GM12872 (cell line): ENCODE measurements around the gene TOR1AIP2.

Experiments used
- TF ChIP-seq, protein P1 (sequence below): IDR thresholded peaks from 3 replicates; pipeline ENCODE4 v1.5.1; 2011; ENCODE audit warnings: low read depth, mild to moderate bottlenecking, low read length, moderate library complexity; ENCODE audit not compliant: insufficient read depth

Gene TOR1AIP2

DNA sequence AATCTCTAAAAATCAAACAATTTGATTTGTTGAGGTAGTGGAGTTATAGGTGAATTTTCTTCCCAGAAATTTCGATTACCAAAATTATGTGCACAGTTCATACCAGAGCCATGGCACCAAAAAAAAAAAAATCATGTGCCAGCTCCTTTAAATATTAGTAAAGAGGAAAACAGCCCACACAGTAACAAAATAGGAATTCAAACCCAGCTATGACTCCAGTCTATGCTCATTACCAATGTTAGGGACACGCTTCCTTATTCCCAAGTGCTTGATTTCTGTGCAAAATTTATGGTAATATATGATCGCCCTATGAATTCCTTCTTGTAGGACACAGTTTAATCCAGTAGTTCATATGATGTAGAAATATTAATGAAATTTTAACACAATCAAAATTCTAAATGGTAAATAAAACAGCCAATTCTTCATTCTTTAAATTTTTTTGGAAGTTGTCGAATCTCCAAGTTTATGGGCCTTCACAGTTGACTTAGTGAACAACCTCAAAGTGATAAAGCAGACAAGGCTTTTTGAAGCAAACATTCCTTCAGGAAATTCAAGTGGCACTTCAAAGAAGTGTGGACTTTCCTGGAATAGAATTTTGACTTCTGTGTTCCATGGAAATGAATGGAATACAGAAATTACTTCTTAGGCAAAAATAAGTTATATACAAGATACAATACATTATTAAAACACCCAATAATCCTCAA lies 1.9 kb downstream of the TOR1AIP2 start:
- TF ChIP-seq, protein P1, sequence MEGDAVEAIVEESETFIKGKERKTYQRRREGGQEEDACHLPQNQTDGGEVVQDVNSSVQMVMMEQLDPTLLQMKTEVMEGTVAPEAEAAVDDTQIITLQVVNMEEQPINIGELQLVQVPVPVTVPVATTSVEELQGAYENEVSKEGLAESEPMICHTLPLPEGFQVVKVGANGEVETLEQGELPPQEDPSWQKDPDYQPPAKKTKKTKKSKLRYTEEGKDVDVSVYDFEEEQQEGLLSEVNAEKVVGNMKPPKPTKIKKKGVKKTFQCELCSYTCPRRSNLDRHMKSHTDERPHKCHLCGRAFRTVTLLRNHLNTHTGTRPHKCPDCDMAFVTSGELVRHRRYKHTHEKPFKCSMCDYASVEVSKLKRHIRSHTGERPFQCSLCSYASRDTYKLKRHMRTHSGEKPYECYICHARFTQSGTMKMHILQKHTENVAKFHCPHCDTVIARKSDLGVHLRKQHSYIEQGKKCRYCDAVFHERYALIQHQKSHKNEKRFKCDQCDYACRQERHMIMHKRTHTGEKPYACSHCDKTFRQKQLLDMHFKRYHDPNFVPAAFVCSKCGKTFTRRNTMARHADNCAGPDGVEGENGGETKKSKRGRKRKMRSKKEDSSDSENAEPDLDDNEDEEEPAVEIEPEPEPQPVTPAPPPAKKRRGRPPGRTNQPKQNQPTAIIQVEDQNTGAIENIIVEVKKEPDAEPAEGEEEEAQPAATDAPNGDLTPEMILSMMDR, result no peak

DNA sequence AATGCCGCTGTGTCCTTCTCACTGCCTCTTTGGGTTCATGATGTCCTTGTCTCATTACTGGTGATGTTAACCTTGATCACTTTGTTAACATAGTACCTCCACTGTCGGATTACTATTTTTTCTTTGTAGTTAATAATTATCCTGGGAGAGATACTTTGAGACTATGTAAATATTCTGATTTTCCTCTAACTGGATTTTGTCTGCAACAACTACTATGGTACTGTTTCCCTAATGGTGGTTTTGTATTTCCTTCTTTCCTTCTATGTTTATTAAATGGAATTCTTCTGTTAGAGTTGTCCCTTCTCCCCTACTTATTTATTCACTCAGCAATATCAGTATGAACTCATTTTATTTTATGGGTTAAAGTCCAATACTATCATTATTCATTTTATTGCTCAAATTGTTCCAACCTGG lies 4.2 kb downstream of the TOR1AIP2 start:
- TF ChIP-seq, protein P1, result no peak

DNA sequence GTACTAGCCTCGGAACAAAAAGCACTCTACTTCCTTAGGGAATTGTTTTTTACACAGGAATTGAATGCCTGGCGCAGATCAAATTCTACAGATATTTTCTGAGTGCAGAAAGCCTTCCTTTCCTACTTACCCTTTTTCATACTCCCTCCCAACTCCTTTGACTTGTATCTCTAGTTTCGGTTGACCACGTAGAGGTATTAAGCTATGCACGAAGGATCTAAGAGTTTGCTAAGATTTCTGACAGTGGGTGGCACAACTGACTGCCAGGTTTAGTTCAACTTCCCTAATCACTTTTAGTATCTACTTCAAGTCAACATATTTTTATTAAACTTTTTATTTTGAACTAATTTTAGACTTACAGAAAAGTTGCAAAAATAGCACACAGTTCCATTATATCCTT lies 5.0 kb downstream of the TOR1AIP2 start:
- TF ChIP-seq, protein P1, result no peak

DNA sequence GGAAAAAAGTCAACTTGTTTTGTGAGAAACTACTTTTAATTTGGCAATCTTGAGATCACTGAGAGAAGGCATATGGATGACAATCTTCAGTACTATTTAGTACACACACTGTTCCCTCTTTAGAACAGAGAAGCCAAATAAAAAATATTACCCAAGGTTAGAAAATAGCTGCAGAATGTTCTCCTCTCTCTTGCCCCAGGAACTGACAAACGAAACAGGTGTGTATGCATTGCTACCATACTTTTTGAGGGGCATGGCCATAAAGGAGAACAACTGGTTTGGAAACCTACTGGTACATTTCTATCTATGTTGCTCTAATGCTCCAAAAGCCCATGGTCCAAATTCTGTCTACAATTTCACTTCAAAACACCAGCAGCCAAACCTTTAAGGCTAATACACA lies 5.7 kb downstream of the TOR1AIP2 start:
- TF ChIP-seq, protein P1, result no peak

DNA sequence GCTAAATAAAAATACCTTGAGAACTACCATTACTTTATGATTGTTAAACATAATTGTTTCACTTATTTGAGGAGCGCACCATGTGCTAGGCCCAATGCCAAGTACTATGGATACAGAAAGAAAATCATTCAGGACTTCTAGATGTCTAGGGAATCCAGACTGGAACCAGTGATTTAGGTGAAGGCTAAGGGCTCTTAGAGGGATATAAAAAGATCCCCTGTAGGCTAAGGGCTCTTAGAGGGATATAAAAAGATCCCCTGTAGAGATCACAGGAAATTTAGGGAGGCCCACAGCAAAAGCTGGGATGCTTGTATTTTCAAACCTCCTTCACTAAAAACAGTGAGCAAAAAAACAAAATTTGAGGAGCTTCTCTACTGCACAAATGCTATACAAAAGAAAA lies 6.7 kb downstream of the TOR1AIP2 start:
- TF ChIP-seq, protein P1, result no peak

DNA sequence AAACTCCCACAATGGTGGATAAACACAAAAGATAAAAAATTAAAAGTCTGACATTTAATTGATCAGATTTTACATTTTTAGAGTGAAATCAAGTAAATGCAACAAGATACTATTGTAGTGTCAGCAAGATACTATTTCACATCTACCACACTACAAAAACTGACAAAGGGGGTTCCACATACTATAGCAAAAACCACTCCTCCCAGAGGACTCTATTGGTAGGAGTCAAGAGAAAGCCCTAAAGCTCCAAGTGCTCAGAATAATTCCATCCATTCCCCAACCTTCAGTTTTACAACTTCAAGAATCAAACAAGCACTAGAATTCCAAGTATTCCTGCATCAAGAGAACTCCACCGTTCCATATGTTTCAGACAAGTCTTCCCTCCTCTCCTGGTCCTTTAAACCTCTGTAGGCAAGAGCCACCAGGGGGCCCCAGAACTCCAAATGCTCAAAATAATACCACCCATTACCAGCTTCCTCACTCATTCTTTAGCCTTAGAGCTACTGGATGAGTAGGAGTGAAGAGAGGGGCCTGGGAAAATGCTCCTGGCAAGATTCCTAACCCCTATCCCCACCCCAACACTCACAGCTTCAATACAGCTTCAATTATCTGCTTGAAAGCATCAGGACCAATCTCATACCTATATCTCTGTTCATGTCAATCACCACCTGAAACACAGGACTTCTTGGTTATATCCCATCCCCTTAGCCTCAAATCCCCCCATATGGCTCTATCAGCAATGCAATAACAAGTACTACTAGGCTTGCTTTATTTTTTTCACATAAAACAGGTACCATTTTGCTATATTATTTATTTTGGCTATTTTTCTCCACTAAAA lies 9.9 kb downstream of the TOR1AIP2 start:
- TF ChIP-seq, protein P1, result peak; percentile 73

DNA sequence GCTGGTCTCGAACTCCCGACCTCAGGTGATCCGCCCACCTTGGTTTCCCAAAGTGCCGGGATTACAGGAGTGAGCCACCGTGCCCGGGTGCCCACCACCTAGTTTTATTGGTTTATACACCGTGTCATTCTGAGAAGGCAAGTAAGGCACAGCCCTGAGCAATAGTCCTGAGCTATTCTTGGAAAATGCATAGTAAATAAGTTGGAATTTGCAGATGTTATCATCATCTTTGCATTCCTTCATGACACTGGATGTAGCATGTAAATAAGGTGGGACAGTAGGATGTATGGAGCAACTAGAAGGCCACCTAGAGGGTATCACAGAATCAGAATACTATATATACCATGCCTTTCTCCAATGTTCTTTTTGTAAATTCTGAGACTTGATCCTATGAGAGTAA lies 11.0 kb downstream of the TOR1AIP2 start:
- TF ChIP-seq, protein P1, result no peak
